Measurements from ENCODE around the gene URAD.
"Not testable (repeated sequence)": the region's sequence is repeated elsewhere in the genome, so short reads cannot be mapped to it uniquely, and the experiment has no call there.

GRCh38 chr13:27964206-27964605 is 24.3 kb downstream of the URAD start:
- TF ChIP-seq, protein P1, sequence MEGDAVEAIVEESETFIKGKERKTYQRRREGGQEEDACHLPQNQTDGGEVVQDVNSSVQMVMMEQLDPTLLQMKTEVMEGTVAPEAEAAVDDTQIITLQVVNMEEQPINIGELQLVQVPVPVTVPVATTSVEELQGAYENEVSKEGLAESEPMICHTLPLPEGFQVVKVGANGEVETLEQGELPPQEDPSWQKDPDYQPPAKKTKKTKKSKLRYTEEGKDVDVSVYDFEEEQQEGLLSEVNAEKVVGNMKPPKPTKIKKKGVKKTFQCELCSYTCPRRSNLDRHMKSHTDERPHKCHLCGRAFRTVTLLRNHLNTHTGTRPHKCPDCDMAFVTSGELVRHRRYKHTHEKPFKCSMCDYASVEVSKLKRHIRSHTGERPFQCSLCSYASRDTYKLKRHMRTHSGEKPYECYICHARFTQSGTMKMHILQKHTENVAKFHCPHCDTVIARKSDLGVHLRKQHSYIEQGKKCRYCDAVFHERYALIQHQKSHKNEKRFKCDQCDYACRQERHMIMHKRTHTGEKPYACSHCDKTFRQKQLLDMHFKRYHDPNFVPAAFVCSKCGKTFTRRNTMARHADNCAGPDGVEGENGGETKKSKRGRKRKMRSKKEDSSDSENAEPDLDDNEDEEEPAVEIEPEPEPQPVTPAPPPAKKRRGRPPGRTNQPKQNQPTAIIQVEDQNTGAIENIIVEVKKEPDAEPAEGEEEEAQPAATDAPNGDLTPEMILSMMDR (IDR thresholded peaks at IDR 0.05; ENCODE audit: low read depth, low read length) = not testable (repeated sequence)
- not testable (repeated sequence) for TF ChIP-seq EZH2phosphoT487 (IDR thresholded peaks at IDR 0.05; ENCODE audit: low read depth)
